ENCODE results near the gene TCF7L2.

DNA sequence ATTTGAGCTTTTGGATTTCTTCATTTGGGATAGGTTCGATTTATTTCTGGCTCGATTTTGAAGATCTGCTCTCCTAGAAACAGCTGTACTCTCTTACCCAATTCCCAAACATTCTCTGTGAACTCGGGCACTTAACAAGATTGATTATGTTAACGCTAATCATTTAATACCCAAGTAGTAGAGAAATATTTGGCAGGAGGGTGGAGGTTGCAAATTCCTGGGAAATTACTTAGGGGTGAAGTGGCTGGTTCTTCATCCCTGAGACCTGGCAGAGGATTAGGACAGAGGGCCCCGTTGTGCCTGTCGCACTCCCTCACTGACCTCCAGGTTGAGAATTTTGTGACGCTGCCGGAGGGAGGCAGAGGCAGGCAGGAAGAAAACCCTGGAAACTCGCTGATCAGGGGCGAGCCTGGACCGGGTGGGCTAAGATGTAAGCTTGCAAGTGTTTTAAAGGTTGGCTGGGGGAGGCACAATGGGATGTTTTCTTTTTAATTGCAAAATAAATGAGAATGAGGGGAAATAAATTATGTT lies 182.6 kb downstream of the TCF7L2 start:
- TF ChIP-seq ZNF408 (CRISPR knock-in tag; IDR thresholded peaks at IDR 0.05; ENCODE audit: low read depth) (no peak), POLR2A (conservative IDR thresholded peaks at IDR 0.05) (no peak), SMC3 (conservative IDR thresholded peaks at IDR 0.05; ENCODE audit: insufficient read depth, low read depth, low read length) (no peak), EGR1 (conservative IDR thresholded peaks at IDR 0.05) (no peak), SRSF1 (IDR thresholded peaks at IDR 0.05; ENCODE audit: low read depth, low read length) (no peak)
- TF ChIP-seq, protein P1, sequence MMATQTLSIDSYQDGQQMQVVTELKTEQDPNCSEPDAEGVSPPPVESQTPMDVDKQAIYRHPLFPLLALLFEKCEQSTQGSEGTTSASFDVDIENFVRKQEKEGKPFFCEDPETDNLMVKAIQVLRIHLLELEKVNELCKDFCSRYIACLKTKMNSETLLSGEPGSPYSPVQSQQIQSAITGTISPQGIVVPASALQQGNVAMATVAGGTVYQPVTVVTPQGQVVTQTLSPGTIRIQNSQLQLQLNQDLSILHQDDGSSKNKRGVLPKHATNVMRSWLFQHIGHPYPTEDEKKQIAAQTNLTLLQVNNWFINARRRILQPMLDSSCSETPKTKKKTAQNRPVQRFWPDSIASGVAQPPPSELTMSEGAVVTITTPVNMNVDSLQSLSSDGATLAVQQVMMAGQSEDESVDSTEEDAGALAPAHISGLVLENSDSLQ (IDR thresholded peaks at IDR 0.05): no peak
- TF ChIP-seq, protein P2, sequence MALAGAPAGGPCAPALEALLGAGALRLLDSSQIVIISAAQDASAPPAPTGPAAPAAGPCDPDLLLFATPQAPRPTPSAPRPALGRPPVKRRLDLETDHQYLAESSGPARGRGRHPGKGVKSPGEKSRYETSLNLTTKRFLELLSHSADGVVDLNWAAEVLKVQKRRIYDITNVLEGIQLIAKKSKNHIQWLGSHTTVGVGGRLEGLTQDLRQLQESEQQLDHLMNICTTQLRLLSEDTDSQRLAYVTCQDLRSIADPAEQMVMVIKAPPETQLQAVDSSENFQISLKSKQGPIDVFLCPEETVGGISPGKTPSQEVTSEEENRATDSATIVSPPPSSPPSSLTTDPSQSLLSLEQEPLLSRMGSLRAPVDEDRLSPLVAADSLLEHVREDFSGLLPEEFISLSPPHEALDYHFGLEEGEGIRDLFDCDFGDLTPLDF (CRISPR knock-in tag; IDR thresholded peaks at IDR 0.05): no peak
- TF ChIP-seq, protein P3, sequence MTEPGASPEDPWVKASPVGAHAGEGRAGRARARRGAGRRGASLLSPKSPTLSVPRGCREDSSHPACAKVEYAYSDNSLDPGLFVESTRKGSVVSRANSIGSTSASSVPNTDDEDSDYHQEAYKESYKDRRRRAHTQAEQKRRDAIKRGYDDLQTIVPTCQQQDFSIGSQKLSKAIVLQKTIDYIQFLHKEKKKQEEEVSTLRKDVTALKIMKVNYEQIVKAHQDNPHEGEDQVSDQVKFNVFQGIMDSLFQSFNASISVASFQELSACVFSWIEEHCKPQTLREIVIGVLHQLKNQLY (CRISPR knock-in tag; conservative IDR thresholded peaks at IDR 0.05): no peak
- TF ChIP-seq, protein P4, sequence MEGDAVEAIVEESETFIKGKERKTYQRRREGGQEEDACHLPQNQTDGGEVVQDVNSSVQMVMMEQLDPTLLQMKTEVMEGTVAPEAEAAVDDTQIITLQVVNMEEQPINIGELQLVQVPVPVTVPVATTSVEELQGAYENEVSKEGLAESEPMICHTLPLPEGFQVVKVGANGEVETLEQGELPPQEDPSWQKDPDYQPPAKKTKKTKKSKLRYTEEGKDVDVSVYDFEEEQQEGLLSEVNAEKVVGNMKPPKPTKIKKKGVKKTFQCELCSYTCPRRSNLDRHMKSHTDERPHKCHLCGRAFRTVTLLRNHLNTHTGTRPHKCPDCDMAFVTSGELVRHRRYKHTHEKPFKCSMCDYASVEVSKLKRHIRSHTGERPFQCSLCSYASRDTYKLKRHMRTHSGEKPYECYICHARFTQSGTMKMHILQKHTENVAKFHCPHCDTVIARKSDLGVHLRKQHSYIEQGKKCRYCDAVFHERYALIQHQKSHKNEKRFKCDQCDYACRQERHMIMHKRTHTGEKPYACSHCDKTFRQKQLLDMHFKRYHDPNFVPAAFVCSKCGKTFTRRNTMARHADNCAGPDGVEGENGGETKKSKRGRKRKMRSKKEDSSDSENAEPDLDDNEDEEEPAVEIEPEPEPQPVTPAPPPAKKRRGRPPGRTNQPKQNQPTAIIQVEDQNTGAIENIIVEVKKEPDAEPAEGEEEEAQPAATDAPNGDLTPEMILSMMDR (IDR thresholded peaks at IDR 0.05 in 2 of 3, conservative IDR thresholded peaks at IDR 0.05 in 1 of 3; ENCODE audit: insufficient read depth in 2 of 3, low read depth in 1 of 3, low read length in 3 of 3): no peak
- TF ChIP-seq, protein P5, sequence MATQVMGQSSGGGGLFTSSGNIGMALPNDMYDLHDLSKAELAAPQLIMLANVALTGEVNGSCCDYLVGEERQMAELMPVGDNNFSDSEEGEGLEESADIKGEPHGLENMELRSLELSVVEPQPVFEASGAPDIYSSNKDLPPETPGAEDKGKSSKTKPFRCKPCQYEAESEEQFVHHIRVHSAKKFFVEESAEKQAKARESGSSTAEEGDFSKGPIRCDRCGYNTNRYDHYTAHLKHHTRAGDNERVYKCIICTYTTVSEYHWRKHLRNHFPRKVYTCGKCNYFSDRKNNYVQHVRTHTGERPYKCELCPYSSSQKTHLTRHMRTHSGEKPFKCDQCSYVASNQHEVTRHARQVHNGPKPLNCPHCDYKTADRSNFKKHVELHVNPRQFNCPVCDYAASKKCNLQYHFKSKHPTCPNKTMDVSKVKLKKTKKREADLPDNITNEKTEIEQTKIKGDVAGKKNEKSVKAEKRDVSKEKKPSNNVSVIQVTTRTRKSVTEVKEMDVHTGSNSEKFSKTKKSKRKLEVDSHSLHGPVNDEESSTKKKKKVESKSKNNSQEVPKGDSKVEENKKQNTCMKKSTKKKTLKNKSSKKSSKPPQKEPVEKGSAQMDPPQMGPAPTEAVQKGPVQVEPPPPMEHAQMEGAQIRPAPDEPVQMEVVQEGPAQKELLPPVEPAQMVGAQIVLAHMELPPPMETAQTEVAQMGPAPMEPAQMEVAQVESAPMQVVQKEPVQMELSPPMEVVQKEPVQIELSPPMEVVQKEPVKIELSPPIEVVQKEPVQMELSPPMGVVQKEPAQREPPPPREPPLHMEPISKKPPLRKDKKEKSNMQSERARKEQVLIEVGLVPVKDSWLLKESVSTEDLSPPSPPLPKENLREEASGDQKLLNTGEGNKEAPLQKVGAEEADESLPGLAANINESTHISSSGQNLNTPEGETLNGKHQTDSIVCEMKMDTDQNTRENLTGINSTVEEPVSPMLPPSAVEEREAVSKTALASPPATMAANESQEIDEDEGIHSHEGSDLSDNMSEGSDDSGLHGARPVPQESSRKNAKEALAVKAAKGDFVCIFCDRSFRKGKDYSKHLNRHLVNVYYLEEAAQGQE (IDR thresholded peaks at IDR 0.05; ENCODE audit: borderline replicate concordance): no peak
- TF ChIP-seq, protein P5 (CRISPR knock-in tag; IDR thresholded peaks at IDR 0.05; ENCODE audit: low read depth): no peak
- TF ChIP-seq, protein P6, sequence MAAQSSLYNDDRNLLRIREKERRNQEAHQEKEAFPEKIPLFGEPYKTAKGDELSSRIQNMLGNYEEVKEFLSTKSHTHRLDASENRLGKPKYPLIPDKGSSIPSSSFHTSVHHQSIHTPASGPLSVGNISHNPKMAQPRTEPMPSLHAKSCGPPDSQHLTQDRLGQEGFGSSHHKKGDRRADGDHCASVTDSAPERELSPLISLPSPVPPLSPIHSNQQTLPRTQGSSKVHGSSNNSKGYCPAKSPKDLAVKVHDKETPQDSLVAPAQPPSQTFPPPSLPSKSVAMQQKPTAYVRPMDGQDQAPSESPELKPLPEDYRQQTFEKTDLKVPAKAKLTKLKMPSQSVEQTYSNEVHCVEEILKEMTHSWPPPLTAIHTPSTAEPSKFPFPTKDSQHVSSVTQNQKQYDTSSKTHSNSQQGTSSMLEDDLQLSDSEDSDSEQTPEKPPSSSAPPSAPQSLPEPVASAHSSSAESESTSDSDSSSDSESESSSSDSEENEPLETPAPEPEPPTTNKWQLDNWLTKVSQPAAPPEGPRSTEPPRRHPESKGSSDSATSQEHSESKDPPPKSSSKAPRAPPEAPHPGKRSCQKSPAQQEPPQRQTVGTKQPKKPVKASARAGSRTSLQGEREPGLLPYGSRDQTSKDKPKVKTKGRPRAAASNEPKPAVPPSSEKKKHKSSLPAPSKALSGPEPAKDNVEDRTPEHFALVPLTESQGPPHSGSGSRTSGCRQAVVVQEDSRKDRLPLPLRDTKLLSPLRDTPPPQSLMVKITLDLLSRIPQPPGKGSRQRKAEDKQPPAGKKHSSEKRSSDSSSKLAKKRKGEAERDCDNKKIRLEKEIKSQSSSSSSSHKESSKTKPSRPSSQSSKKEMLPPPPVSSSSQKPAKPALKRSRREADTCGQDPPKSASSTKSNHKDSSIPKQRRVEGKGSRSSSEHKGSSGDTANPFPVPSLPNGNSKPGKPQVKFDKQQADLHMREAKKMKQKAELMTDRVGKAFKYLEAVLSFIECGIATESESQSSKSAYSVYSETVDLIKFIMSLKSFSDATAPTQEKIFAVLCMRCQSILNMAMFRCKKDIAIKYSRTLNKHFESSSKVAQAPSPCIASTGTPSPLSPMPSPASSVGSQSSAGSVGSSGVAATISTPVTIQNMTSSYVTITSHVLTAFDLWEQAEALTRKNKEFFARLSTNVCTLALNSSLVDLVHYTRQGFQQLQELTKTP (IDR thresholded peaks at IDR 0.05; ENCODE audit: low read depth in 1 of 2, partially characterized antibody in 2 of 2): no peak
